Gastroesophageal sphincter (tissue), 3 donors: Measurements from ENCODE around the gene F3.

ENCODE experiments used
- CTCF ChIP-seq, 4 experiments: fragments of 200-600 bp in 2 of 4; fragments of 450-650 bp in 2 of 4; sonication (generic) in 1 of 4; IDR thresholded peaks; one replicate each; pipeline ENCODE4 v1.5.1; 2017 to 2019; ENCODE audit warnings: antibody characterized with exemption in 4 of 4, mild to moderate bottlenecking in 2 of 4, moderate library complexity in 2 of 4
- POLR2A ChIP-seq, 2 donors: fragments of 450-650 bp; IDR thresholded peaks; one replicate each; pipeline ENCODE4 v1.6.1; 2017; ENCODE audit warnings: antibody characterized with exemption in 2 of 2, mild to moderate bottlenecking in 2 of 2, moderate library complexity in 1 of 2

GRCh38 chr1:94501426-94501825 is 40.1 kb downstream of the F3 start:
- TF ChIP-seq POLR2A (IDR thresholded peaks at IDR 0.05) (no peak), CTCF (IDR thresholded peaks at IDR 0.05) (no peak)
